GM12872 (cell line): Measurements from ENCODE around the gene FBXW7.
A peak's percentile ranks its signal among the peaks of the same experiment; 100 is the strongest.

Experiments
- CTCF ChIP-seq: IDR thresholded peaks from 3 replicates; pipeline ENCODE4 v1.5.1; 2011; ENCODE audit warnings: low read depth, mild to moderate bottlenecking, low read length, moderate library complexity; ENCODE audit not compliant: insufficient read depth

The FBXW7 gene

GRCh38 chr4:152463562-152463961 lies 72.3 kb downstream of the FBXW7 start:
- no peak for TF ChIP-seq CTCF

- TF ChIP-seq CTCF, result no peak
These were observed 73.2 kb downstream of the FBXW7 start for GRCh38 chr4:152462695-152463094.

GRCh38 chr4:152462047-152462446 lies 73.8 kb downstream of the FBXW7 start:
- TF ChIP-seq CTCF, result no peak

GRCh38 chr4:152460488-152460887 lies 75.4 kb downstream of the FBXW7 start:
- peak; percentile 50 for TF ChIP-seq CTCF

- TF ChIP-seq CTCF, result no peak
These were observed 76.6 kb downstream of the FBXW7 start for GRCh38 chr4:152459326-152459725.

- TF ChIP-seq CTCF, result no peak
These were observed 77.0 kb downstream of the FBXW7 start for GRCh38 chr4:152458801-152459302.

- no peak for TF ChIP-seq CTCF
These were observed 79.3 kb downstream of the FBXW7 start for GRCh38 chr4:152456609-152457008.

GRCh38 chr4:152455311-152455710 lies 80.6 kb downstream of the FBXW7 start:
- no peak for TF ChIP-seq CTCF
